K562 (cell line): ENCODE results near the gene GAPDHS. TPM values are rescaled to one million over a fixed set of nuclear protein-coding genes. Genes with fewer than 3 reads are reported as not detected.
A peak's percentile ranks its signal among the peaks of the same experiment; 100 is the strongest.

Experiments used
- BRD4 ChIP-seq: fragments of 200-600 bp; sonication (generic); IDR thresholded peaks from 2 replicates; pipeline ENCODE4 v1.6.1; 2017; ENCODE audit warnings: inconsistent platforms
- CBX3 ChIP-seq, 2 experiments: IDR thresholded peaks; 1 replicate in 1 of 2; 2 replicates in 1 of 2; pipeline ENCODE4 v1.6.1; 2012; ENCODE audit warnings: inconsistent platforms in 2 of 2, low read length in 2 of 2, borderline replicate concordance in 1 of 2, control low read depth in 1 of 2
- ERF ChIP-seq: fragments of 450-650 bp; formaldehyde crosslinking; IDR thresholded peaks from 2 replicates; pipeline ENCODE4 v1.4.0; 2020; ENCODE audit warnings: mild to moderate bottlenecking, mixed read lengths
- GATAD2A ChIP-seq: fragments of 450-650 bp; IDR thresholded peaks from 2 replicates; pipeline ENCODE4 v1.6.1; 2017
- HCFC1 ChIP-seq: IDR thresholded peaks from 2 replicates; pipeline ENCODE4 v1.6.1; 2012; ENCODE audit warnings: low read depth, low read length, improper control_type of control experiment
- HNRNPK ChIP-seq: fragments of 200-400 bp; formaldehyde crosslinking; IDR thresholded peaks from one replicate; pipeline ENCODE4 v1.6.1; 2018; ENCODE audit warnings: mild to moderate bottlenecking, low read depth, low read length; ENCODE audit not compliant: poor library complexity, severe bottlenecking
- HOXB6 ChIP-seq: fragments of 250-450 bp; sonication (Bioruptor Pico); IDR thresholded peaks from 2 replicates; pipeline ENCODE4 v1.5.1; 2022; ENCODE audit warnings: mild to moderate bottlenecking, borderline replicate concordance
- HSF4 ChIP-seq: fragments of 250-450 bp; sonication (Bioruptor Pico); IDR thresholded peaks from 2 replicates; pipeline ENCODE4 v2.1.2; 2022; ENCODE audit warnings: mild to moderate bottlenecking, moderate library complexity, borderline replicate concordance
- NR4A1 ChIP-seq, 2 experiments: fragments of 250-450 bp in 1 of 2; fragments of 450-650 bp in 1 of 2; sonication (Bioruptor Pico) in 1 of 2; IDR thresholded peaks; 2 replicates each; pipeline versions ENCODE4 v1.4.0 to v1.6.1; 2016 to 2020; ENCODE audit warnings: mild to moderate bottlenecking in 2 of 2, missing compliant biosample characterization in 1 of 2, missing genetic modification characterization in 1 of 2, moderate library complexity in 1 of 2
- PPARD ChIP-seq: fragments of 250-450 bp; sonication (Bioruptor Pico); IDR thresholded peaks from 2 replicates; pipeline ENCODE4 v1.8.0; 2022; ENCODE audit warnings: inconsistent platforms, mild to moderate bottlenecking, moderate library complexity
- RBM17 ChIP-seq: fragments of 200-400 bp; formaldehyde crosslinking; IDR thresholded peaks from 2 replicates; pipeline ENCODE4 v1.6.1; 2017; ENCODE audit warnings: low read depth, mild to moderate bottlenecking, low read length, borderline replicate concordance
- TCF7L2 ChIP-seq: fragments of 150-350 bp; IDR thresholded peaks from 2 replicates; pipeline ENCODE4 v1.6.1; 2016; ENCODE audit warnings: low read depth, mild to moderate bottlenecking, low read length, moderate library complexity
- ZFP30 ChIP-seq: fragments of 250-450 bp; sonication (Bioruptor Pico); IDR thresholded peaks from 2 replicates; pipeline ENCODE4 v1.8.0; 2022; ENCODE audit warnings: moderate library complexity, mild to moderate bottlenecking, inconsistent platforms, borderline replicate concordance
- ZNF696 ChIP-seq: fragments of 250-450 bp; sonication (Bioruptor Pico); conservative IDR thresholded peaks from 2 replicates; pipeline ENCODE4 v1.4.0; 2020; ENCODE audit warnings: mild to moderate bottlenecking, moderate library complexity
- polyA plus RNA-seq, 8 experiments: library from polyadenylated mRNA; depleted of rRNA in 4 of 8; stranded (reverse) in 5 of 8; unstranded in 3 of 8; fragments of >200 nt; fragmentation: Nextera tagmentation in 2 of 8; fragmentation: Illumina TruSeq in 1 of 8; extraction: Ambion mirVana in 2 of 8; extraction: Trizol in 1 of 8; gene quantifications; 2 replicates each; pipeline versions ENCODE4 v1.2.1 to v1.2.3, GENCODE V29; 2011 to 2014; ENCODE audit warnings: inconsistent platforms in 1 of 8, missing spikeins in 1 of 8
- total RNA-seq, 7 experiments: library from RNA; depleted of rRNA in 6 of 7; stranded (reverse); fragments of >200 nt in 6 of 7; fragmentation: Illumina TruSeq in 2 of 7; extraction: Trizol in 2 of 7; gene quantifications; 2 replicates each; pipeline versions ENCODE4 v1.2.1 to v1.2.3, GENCODE V29; 2011 to 2021; ENCODE audit warnings: low replicate concordance in 1 of 7
- TF ChIP-seq, protein P1 (sequence below): fragments of 200-800 bp; sonication (Bioruptor generic); IDR thresholded peaks from 2 replicates; pipeline ENCODE4 v1.6.1; 2016; ENCODE audit warnings: missing genetic modification characterization, missing compliant biosample characterization

GAPDHS gene
- total and polyA plus RNA-seq, 9 of the 15 experiments (the other 6 are each of a cell fraction or from before 2014, with no cell fraction given): 0.08 to 0.12 TPM; not detected in 7

DNA sequence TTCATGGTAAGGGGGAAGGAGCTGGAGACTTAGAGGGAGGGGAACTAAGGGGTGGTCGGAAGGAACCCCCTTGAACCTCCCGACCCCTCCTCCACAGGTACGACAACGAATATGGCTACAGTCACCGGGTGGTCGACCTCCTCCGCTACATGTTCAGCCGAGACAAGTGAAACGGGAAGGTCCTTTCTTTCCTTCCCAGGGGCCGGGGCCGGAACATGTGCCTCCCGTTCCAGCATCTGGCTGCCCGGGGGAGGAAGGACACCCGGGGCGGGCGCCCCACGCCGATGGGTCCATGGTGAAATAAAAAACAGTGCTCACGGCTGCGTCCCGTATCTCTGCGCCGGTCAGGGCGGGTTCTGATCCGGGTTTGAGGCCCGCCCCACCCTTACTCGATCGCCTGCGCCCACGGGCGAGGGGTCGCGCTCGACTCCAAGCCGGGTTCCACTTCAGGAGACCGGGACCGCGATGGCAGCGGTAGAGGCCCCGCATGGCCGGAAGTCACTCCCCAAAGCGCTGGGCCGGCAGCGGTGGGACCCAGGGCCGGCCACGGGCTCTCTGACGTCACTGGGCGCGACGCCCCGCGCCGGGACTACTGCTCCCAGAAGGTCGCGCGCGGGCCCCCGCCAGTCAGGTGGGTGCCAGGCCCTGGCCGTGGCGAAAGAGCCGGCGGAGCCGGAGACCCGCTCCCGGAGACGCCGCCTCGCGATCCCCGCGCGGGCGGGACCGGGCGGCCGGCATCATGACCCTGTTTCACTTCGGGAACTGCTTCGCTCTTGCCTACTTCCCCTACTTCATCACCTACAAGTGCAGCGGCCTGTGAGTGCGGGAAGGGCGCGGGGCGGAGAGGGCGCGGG, 12.0 kb downstream of the GAPDHS start, which contains the start of gene TMEM147 (continued):
- TF ChIP-seq RBM17: no peak
- TF ChIP-seq TCF7L2: no peak
- 0 out of 2 replicates have a peak, but pooled peaks have one; percentile 26 for TF ChIP-seq BRD4
- TF ChIP-seq CBX3 (IDR thresholded peaks at IDR 0.05; ENCODE audit: borderline replicate concordance in 1 of 2, low read length in 2 of 2): no peak
- TF ChIP-seq ERF (CRISPR knock-in tag): no peak
- no peak for TF ChIP-seq HNRNPK
- no peak for TF ChIP-seq ZFP30
- TF ChIP-seq, protein P1, sequence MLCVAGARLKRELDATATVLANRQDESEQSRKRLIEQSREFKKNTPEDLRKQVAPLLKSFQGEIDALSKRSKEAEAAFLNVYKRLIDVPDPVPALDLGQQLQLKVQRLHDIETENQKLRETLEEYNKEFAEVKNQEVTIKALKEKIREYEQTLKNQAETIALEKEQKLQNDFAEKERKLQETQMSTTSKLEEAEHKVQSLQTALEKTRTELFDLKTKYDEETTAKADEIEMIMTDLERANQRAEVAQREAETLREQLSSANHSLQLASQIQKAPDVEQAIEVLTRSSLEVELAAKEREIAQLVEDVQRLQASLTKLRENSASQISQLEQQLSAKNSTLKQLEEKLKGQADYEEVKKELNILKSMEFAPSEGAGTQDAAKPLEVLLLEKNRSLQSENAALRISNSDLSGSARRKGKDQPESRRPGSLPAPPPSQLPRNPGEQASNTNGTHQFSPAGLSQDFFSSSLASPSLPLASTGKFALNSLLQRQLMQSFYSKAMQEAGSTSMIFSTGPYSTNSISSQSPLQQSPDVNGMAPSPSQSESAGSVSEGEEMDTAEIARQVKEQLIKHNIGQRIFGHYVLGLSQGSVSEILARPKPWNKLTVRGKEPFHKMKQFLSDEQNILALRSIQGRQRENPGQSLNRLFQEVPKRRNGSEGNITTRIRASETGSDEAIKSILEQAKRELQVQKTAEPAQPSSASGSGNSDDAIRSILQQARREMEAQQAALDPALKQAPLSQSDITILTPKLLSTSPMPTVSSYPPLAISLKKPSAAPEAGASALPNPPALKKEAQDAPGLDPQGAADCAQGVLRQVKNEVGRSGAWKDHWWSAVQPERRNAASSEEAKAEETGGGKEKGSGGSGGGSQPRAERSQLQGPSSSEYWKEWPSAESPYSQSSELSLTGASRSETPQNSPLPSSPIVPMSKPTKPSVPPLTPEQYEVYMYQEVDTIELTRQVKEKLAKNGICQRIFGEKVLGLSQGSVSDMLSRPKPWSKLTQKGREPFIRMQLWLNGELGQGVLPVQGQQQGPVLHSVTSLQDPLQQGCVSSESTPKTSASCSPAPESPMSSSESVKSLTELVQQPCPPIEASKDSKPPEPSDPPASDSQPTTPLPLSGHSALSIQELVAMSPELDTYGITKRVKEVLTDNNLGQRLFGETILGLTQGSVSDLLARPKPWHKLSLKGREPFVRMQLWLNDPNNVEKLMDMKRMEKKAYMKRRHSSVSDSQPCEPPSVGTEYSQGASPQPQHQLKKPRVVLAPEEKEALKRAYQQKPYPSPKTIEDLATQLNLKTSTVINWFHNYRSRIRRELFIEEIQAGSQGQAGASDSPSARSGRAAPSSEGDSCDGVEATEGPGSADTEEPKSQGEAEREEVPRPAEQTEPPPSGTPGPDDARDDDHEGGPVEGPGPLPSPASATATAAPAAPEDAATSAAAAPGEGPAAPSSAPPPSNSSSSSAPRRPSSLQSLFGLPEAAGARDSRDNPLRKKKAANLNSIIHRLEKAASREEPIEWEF (CRISPR knock-in tag): no peak
- TF ChIP-seq ZNF696: no peak
- peak; percentile 96 for TF ChIP-seq HCFC1
- no peak for TF ChIP-seq GATAD2A
- no peak for TF ChIP-seq HOXB6 (CRISPR knock-in tag)
- 0 out of 2 replicates have a peak, but pooled peaks have one; percentile 17 for TF ChIP-seq NR4A1 (CRISPR knock-in tag; IDR thresholded peaks at IDR 0.05)
- TF ChIP-seq NR4A1 (tag; IDR thresholded peaks at IDR 0.05): no peak
- no peak for TF ChIP-seq HSF4
- TF ChIP-seq PPARD (CRISPR knock-in tag): no peak
